A549 treated with Hydrocortisone at 1 μM for 4 hours (cell line): ENCODE measurements around the gene PCDHGA4. TPM values are rescaled to one million over a fixed set of nuclear protein-coding genes. Genes with fewer than 3 reads are reported as not detected.

ENCODE experiments used
- total RNA-seq: library from RNA; stranded (reverse); fragments of 200-300 nt; extraction: Qiagen RNA extraction; gene quantifications from 5 replicates; pipeline ENCODE4 v1.2.3, GENCODE V29; 2022

PCDHGA4 gene
- total RNA-seq, 1 experiment from 2014 or later = 0.16 TPM

GRCh38 chr5:141397756-141398551, 43.1 kb downstream of the PCDHGA4 start, which contains the start of gene PCDHGB5:
Gene PCDHGB5 (plus strand): TSS chr5:141397947. CDS start chr5:141398128, 181 bp downstream.

GRCh38 chr5:141402553-141403243, 47.9 kb downstream of the PCDHGA4 start, which contains the start of gene PCDHGA9:
Gene PCDHGA9 (plus strand): TSS chr5:141402778. CDS start chr5:141402953, 175 bp downstream.

Other genes with a start within 250 kb of the PCDHGA4 start
- 0.06 to 0.10 TPM (median 0.07 TPM) in 3 of 5 replicates, not detected in the others for gene PCDHB4, start 233.2 kb upstream of the PCDHGA4 start, total RNA-seq
- gene PCDHB5, start 219.8 kb upstream of the PCDHGA4 start, total RNA-seq = 1.1 to 1.8 TPM (median 1.6 TPM) in 5 replicates
- 0.84 to 1.1 TPM (median 1.0 TPM) in 5 replicates for gene PCDHB6, start 205.0 kb upstream of the PCDHGA4 start, total RNA-seq
- gene PCDHB7, start 182.4 kb upstream of the PCDHGA4 start, total RNA-seq = not detected in 5 replicates
- gene PCDHB8, start 177.2 kb upstream of the PCDHGA4 start, total RNA-seq = 0.13 to 0.36 TPM (median 0.30 TPM) in 5 replicates
- gene PCDHB16, start 172.6 kb upstream of the PCDHGA4 start, total RNA-seq = 0.05 to 0.08 TPM (median 0.05 TPM) in 4 of 5 replicates, not detected in the other
- 0.03 TPM in 1 of 5 replicates, not detected in the others for gene PCDHB9, start 167.9 kb upstream of the PCDHGA4 start, total RNA-seq
- 0.03 to 0.06 TPM (median 0.05 TPM) in 3 of 5 replicates, not detected in the others for gene PCDHB10, start 162.7 kb upstream of the PCDHGA4 start, total RNA-seq
- gene PCDHB11, start 155.4 kb upstream of the PCDHGA4 start, total RNA-seq = 0.03 to 0.08 TPM (median 0.06 TPM) in 5 replicates
- gene PCDHB12, start 146.3 kb upstream of the PCDHGA4 start, total RNA-seq = 0.06 TPM in 1 of 5 replicates, not detected in the others
- gene PCDHB13, start 141.1 kb upstream of the PCDHGA4 start, total RNA-seq = 0.06 to 0.09 TPM (median 0.09 TPM) in 4 of 5 replicates, not detected in the other
- gene PCDHB14, start 131.7 kb upstream of the PCDHGA4 start, total RNA-seq = 0.06 to 0.10 TPM (median 0.08 TPM) in 5 replicates
- 0.03 to 0.14 TPM (median 0.06 TPM) in 5 replicates for gene PCDHB15, start 109.6 kb upstream of the PCDHGA4 start, total RNA-seq
- not detected in 5 replicates for gene SLC25A2, start 51.0 kb upstream of the PCDHGA4 start, total RNA-seq
- gene TAF7, start 34.2 kb upstream of the PCDHGA4 start, total RNA-seq = 60.4 to 85.3 TPM (median 69.6 TPM) in 5 replicates
- 0.22 to 0.38 TPM (median 0.31 TPM) in 5 replicates for gene PCDHGA1, start 24.5 kb upstream of the PCDHGA4 start, total RNA-seq
- 0.54 to 0.91 TPM (median 0.62 TPM) in 5 replicates for gene PCDHGA2, start 16.3 kb upstream of the PCDHGA4 start, total RNA-seq
- not detected in 5 replicates for gene PCDHGA3, start 11.2 kb upstream of the PCDHGA4 start, total RNA-seq
- 1.3 to 2.2 TPM (median 1.6 TPM) in 5 replicates for gene PCDHGB1, start 4.9 kb upstream of the PCDHGA4 start, total RNA-seq
- gene PCDHGB2, start 5.0 kb downstream of the PCDHGA4 start, total RNA-seq = 0.05 to 0.13 TPM (median 0.11 TPM) in 4 of 5 replicates, not detected in the other
- 0.10 to 0.23 TPM (median 0.13 TPM) in 5 replicates for gene PCDHGA5, start 9.1 kb downstream of the PCDHGA4 start, total RNA-seq
- 0.20 to 0.25 TPM (median 0.21 TPM) in 5 replicates for gene PCDHGB3, start 15.2 kb downstream of the PCDHGA4 start, total RNA-seq
- gene PCDHGA6, start 18.9 kb downstream of the PCDHGA4 start, total RNA-seq = 0.14 to 0.26 TPM (median 0.20 TPM) in 5 replicates
- 0.57 to 1.2 TPM (median 0.76 TPM) in 5 replicates for gene PCDHGA7, start 27.7 kb downstream of the PCDHGA4 start, total RNA-seq
- 0.56 to 1.1 TPM (median 0.85 TPM) in 5 replicates for gene PCDHGB4, start 32.7 kb downstream of the PCDHGA4 start, total RNA-seq
- 0.02 to 0.05 TPM (median 0.05 TPM) in 3 of 5 replicates, not detected in the others for gene PCDHGA8, start 37.6 kb downstream of the PCDHGA4 start, total RNA-seq
- gene PCDHGB5, start 42.9 kb downstream of the PCDHGA4 start, total RNA-seq = 2.0 to 2.6 TPM (median 2.3 TPM) in 5 replicates
- gene PCDHGA9, start 47.8 kb downstream of the PCDHGA4 start, total RNA-seq = 0.05 to 0.07 TPM (median 0.07 TPM) in 4 of 5 replicates, not detected in the other
- 0.05 to 0.18 TPM (median 0.10 TPM) in 5 replicates for gene PCDHGB6, start 53.0 kb downstream of the PCDHGA4 start, total RNA-seq
- 0.02 to 0.03 TPM (median 0.02 TPM) in 3 of 5 replicates, not detected in the others for gene PCDHGA10, start 58.0 kb downstream of the PCDHGA4 start, total RNA-seq
- 0.02 to 0.08 TPM (median 0.07 TPM) in 5 replicates for gene PCDHGB7, start 62.7 kb downstream of the PCDHGA4 start, total RNA-seq
- 0.02 to 0.06 TPM (median 0.02 TPM) in 3 of 5 replicates, not detected in the others for gene PCDHGA11, start 66.0 kb downstream of the PCDHGA4 start, total RNA-seq
- 0.03 TPM in 2 of 5 replicates, not detected in the others for gene PCDHGA12, start 75.5 kb downstream of the PCDHGA4 start, total RNA-seq
- 5.3 to 6.9 TPM (median 6.2 TPM) in 5 replicates for gene PCDHGC3, start 120.9 kb downstream of the PCDHGA4 start, total RNA-seq
- not detected in 5 replicates for gene PCDHGC4, start 130.0 kb downstream of the PCDHGA4 start, total RNA-seq
- gene PCDHGC5, start 134.1 kb downstream of the PCDHGA4 start, total RNA-seq = 0.02 TPM in 1 of 5 replicates, not detected in the others